PFSK-1 (cell line): ENCODE measurements around the gene MUC5AC.

Source experiments
- FOXP2 ChIP-seq: optimal IDR thresholded peaks from 2 replicates; pipeline ENCODE3; 2011; ENCODE audit warnings: borderline replicate concordance, control low read depth, inconsistent platforms; ENCODE audit not compliant: insufficient read depth; ENCODE audit errors: extremely low read length, extremely low read depth
- POLR2AphosphoS5 ChIP-seq: IDR thresholded peaks from 2 replicates; pipeline ENCODE4 v1.6.1; 2012; ENCODE audit warnings: low read depth, mild to moderate bottlenecking, control low read depth, low read length, moderate library complexity
- REST ChIP-seq, 2 experiments: IDR thresholded peaks; 2 replicates each; pipeline versions ENCODE4 v1.6.1 to v1.8.0; 2011 to 2012; ENCODE audit warnings: low read depth in 2 of 2, low read length in 2 of 2, control low read depth in 1 of 2, inconsistent platforms in 1 of 2, mild to moderate bottlenecking in 1 of 2, moderate library complexity in 1 of 2; ENCODE audit not compliant: insufficient read depth in 1 of 2
- SIN3A ChIP-seq: IDR thresholded peaks from 2 replicates; pipeline ENCODE4 v1.6.1; 2012; ENCODE audit warnings: mild to moderate bottlenecking, low read length, moderate library complexity, borderline replicate concordance; ENCODE audit not compliant: insufficient read depth
- TAF1 ChIP-seq: IDR thresholded peaks from 2 replicates; pipeline ENCODE4 v1.6.1; 2012; ENCODE audit warnings: low read length, control low read depth, borderline replicate concordance; ENCODE audit not compliant: insufficient read depth

The MUC5AC gene

GRCh38 chr11:1242289-1242688 lies 84.5 kb downstream of the MUC5AC start:
- TF ChIP-seq SIN3A (no peak), FOXP2 (no peak), POLR2AphosphoS5 (no peak), REST (IDR thresholded peaks at IDR 0.05; ENCODE audit: insufficient read depth in 1 of 2, low read depth in 2 of 2, low read length in 2 of 2) (no peak), TAF1 (no peak)
